Trophoblast cell (in vitro differentiated cells and primary cell): ENCODE data around the gene TCEA2.

Experiments
- DNase-seq, 2 donors: peaks; one replicate each; pipeline ENCODE4 v3.0.0-alpha.2; 2016
- H2AFZ ChIP-seq: 2 replicates; pipeline ENCODE4 v1.6.1; 2013; ENCODE audit warnings: low read length, moderate library complexity, mild to moderate bottlenecking; ENCODE audit not compliant: insufficient read depth, poor library complexity
- H2AK5ac ChIP-seq: 2 replicates; pipeline ENCODE4 v1.6.1; 2013; ENCODE audit warnings: mild to moderate bottlenecking, low read length
- H2BK120ac ChIP-seq: 2 replicates; pipeline ENCODE4 v1.6.1; 2013; ENCODE audit warnings: low read length, mild to moderate bottlenecking, moderate library complexity; ENCODE audit not compliant: insufficient read depth, poor library complexity
- H2BK12ac ChIP-seq: 2 replicates; pipeline ENCODE4 v1.6.1; 2013; ENCODE audit warnings: mild to moderate bottlenecking, low read length, moderate library complexity
- H2BK5ac ChIP-seq: 2 replicates; pipeline ENCODE4 v1.6.1; 2013; ENCODE audit warnings: low read length, low read depth, moderate library complexity, mild to moderate bottlenecking; ENCODE audit not compliant: poor library complexity
- H3K14ac ChIP-seq: 2 replicates; pipeline ENCODE4 v1.6.1; 2013; ENCODE audit warnings: mild to moderate bottlenecking, low read length
- H3K18ac ChIP-seq: 2 replicates; pipeline ENCODE4 v1.6.1; 2013; ENCODE audit warnings: mild to moderate bottlenecking, low read length
- H3K23ac ChIP-seq: 2 replicates; pipeline ENCODE4 v1.6.1; 2013; ENCODE audit warnings: low read length
- H3K27ac ChIP-seq: 2 replicates; pipeline ENCODE4 v1.5.1; 2013; ENCODE audit warnings: low read depth, mild to moderate bottlenecking, inconsistent platforms, low read length, moderate library complexity
- H3K27me3 ChIP-seq: 2 replicates; pipeline ENCODE4 v1.6.1; 2013; ENCODE audit warnings: inconsistent platforms, mild to moderate bottlenecking, low read length, moderate library complexity; ENCODE audit not compliant: insufficient read depth
- H3K36me3 ChIP-seq, 2 experiments: 1 replicate in 1 of 2; 2 replicates in 1 of 2; pipeline ENCODE4 v1.6.1; 2013; ENCODE audit warnings: low read length in 2 of 2, mild to moderate bottlenecking in 2 of 2, moderate library complexity in 1 of 2; ENCODE audit not compliant: insufficient read depth in 2 of 2, control insufficient read depth in 1 of 2
- H3K4ac ChIP-seq: 2 replicates; pipeline ENCODE4 v1.6.1; 2013; ENCODE audit warnings: low read depth, mild to moderate bottlenecking, low read length, moderate library complexity
- H3K4me1 ChIP-seq, 2 experiments: 1 replicate in 1 of 2; 2 replicates in 1 of 2; pipeline ENCODE4 v1.6.1; 2013; ENCODE audit warnings: low read length in 2 of 2, mild to moderate bottlenecking in 2 of 2, moderate library complexity in 1 of 2; ENCODE audit not compliant: insufficient read depth in 2 of 2, control insufficient read depth in 1 of 2
- H3K4me2 ChIP-seq: 2 replicates; pipeline ENCODE4 v1.6.1; 2013; ENCODE audit warnings: inconsistent platforms, mild to moderate bottlenecking, low read length, moderate library complexity
- H3K4me3 ChIP-seq: 2 replicates; pipeline ENCODE4 v1.5.1; 2013; ENCODE audit warnings: mild to moderate bottlenecking, low read depth, low read length, inconsistent platforms
- H3K79me1 ChIP-seq: one replicate; pipeline ENCODE4 v1.6.1; 2013; ENCODE audit warnings: low read length
- H3K79me2 ChIP-seq: 2 replicates; pipeline ENCODE4 v1.6.1; 2013; ENCODE audit warnings: low read length, mild to moderate bottlenecking; ENCODE audit not compliant: control insufficient read depth, insufficient read depth, poor library complexity
- H3K9ac ChIP-seq: 2 replicates; pipeline ENCODE4 v1.6.1; 2013; ENCODE audit warnings: mild to moderate bottlenecking, low read length
- H3K9me3 ChIP-seq: 2 replicates; pipeline ENCODE4 v1.6.1; 2013; ENCODE audit warnings: low read depth, mild to moderate bottlenecking, control low read depth, inconsistent platforms, low read length; ENCODE audit not compliant: insufficient read depth
- H4K12ac ChIP-seq: 2 replicates; pipeline ENCODE4 v1.6.1; 2013; ENCODE audit warnings: low read depth, mild to moderate bottlenecking, low read length, moderate library complexity
- H4K8ac ChIP-seq: 2 replicates; pipeline ENCODE4 v1.6.1; 2013; ENCODE audit warnings: low read depth, mild to moderate bottlenecking, low read length, moderate library complexity
- H4K91ac ChIP-seq: one replicate; pipeline ENCODE4 v1.6.1; 2013; ENCODE audit warnings: low read depth, mild to moderate bottlenecking, low read length, moderate library complexity
- WGBS: extraction: QIAGEN DNeasy Blood & Tissue Kit; methylation state at CpG from one replicate; pipeline ENCODE4 v1.1.7; 2013; ENCODE audit warnings: missing lambda C conversion rate; ENCODE audit not compliant: insufficient read length, insufficient coverage; ENCODE audit errors: extremely low coverage; 5-methylcytosine and 5-hydroxymethylcytosine counted together

Gene TCEA2

DNA sequence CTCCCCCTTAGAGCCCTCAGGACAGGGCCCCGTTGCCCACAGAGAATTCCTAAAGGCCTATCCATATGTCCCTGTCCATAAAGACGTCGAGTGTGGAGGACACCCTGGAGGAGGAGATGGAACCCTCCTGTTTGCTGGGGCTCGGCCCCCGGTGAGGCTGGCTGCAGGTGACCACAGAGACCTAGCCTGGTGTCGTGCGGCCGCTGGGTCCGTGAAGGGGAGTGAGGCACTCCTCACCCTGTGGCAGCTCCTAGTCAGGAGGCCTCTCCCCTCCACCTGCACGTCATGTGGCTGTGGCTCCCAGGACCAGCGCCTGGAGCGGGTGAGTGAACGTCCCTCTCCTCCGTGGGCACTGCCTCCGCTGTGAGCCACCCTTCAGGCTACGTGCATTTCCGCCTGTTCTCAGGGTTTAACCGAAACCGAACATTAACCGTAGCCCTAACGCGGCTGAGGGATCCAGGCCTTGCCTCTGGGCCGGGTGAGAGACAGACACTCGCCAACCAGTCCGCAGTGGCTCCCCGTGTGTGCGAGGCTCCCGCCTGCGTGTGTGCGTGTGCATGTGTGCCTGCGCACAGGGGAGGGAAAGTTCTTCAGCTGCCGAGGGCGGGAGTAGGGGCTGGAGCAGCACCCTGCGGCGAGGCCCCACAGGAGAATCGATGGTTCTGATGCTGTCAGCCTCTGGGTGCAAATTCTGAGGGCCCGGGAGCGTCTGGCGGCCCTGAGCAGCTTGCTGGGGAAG, 5.9 kb upstream of the TCEA2 start:
- H3K27ac ChIP-seq: no peak overlapping the region
- no peaks in the 10 kb centered on the region for H3K79me2 ChIP-seq
- no peaks in the 10 kb centered on the region for H3K9me3 ChIP-seq
- H3K79me1 ChIP-seq: peaks cover 16% of the 10 kb centered on the region
- H3K4ac ChIP-seq: no peak overlapping the region
- no peak overlapping the region for H4K12ac ChIP-seq
- H3K18ac ChIP-seq: no peak overlapping the region
- no peak overlapping the region for H3K14ac ChIP-seq
- H3K9ac ChIP-seq: no peak overlapping the region
- H3K23ac ChIP-seq: no peak overlapping the region
- H3K36me3 ChIP-seq: no peaks in the 10 kb centered on the region
- H3K4me1 ChIP-seq: peaks cover 20 to 33% of the 10 kb centered on the region in 2 experiments
- no peak overlapping the region for H2AFZ ChIP-seq
- H3K4me2 ChIP-seq: no peak overlapping the region
- peak overlapping the region; percentile 6 for H2AK5ac ChIP-seq
- H3K27me3 ChIP-seq: no peaks in the 10 kb centered on the region
- DNase-seq: no peak
- no peak overlapping the region for H2BK5ac ChIP-seq
- no peak overlapping the region for H4K8ac ChIP-seq
- H2BK120ac ChIP-seq: peak overlapping the region; percentile 20
- peak overlapping the region; percentile 70 for H2BK12ac ChIP-seq
- no CpG with 5 or more reads among the region's 39 CpGs for WGBS
- peak overlapping the region; percentile 41 for H4K91ac ChIP-seq
- no peak overlapping the region for H3K4me3 ChIP-seq

DNA sequence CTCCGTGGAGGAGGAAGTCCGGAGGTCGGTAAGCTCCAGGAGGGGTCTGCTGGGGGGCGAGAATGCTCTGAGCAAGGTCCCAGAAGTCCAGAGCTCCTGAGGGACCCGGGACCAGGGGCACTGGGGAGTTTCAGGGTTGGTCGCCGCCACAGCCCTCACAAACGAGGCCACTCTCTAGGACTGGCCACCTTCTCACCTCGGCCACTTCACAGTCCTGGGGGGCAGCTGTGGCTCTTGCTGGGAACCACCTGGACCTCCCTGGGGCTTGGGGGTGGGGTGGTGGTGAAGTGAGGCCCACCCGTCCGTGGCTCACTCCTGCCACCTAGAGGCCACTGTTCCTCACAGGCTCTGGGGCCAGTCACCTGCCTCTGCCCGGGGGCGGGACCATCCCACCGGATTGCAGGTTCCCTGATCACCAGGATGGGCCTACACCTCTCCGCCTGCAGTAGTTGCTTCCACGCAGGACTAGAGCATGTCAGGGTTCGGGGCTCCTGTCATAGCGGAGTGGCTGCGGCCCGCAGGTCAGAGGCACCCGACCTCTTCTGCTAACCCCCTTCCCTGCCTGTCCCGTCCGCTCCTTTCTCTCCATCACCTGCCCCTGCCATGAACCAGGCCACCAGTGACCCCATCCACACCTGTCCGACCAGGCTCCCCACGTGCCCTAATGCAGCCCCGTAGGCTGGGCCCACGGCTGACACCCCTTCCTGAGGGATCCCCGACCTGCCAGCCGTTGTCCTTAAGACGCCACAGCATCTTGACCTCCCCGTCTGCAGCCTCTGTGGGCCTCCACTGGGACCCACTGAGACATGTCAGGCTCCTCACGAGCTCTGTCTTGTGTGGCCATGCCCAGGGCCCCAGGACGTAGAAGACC, 5.1 kb upstream of the TCEA2 start:
- Histone ChIP-seq H3K4me2 (no peak overlapping the region), H2BK12ac (peak overlapping the region; percentile 70), H3K27ac (no peak overlapping the region), H3K4ac (no peak overlapping the region), H3K79me1 (peaks cover 20% of the 10 kb centered on the region), H4K91ac (peak overlapping the region; percentile 29), H4K12ac (peak overlapping the region; percentile 22), H2BK120ac (peak overlapping the region; percentile 11), H4K8ac (peak overlapping the region; percentile 47), H3K79me2 (peaks cover 4% of the 10 kb centered on the region), H3K4me1 (peaks cover 27 to 40% of the 10 kb centered on the region in 2 experiments), H3K36me3 (no peaks in the 10 kb centered on the region), H3K4me3 (no peak overlapping the region), H2AFZ (peak overlapping the region; percentile 48), H3K18ac (no peak overlapping the region), H2AK5ac (no peak overlapping the region), H3K9ac (no peak overlapping the region), H3K27me3 (no peaks in the 10 kb centered on the region), H3K23ac (no peak overlapping the region), H3K9me3 (no peaks in the 10 kb centered on the region), H2BK5ac (no peak overlapping the region), H3K14ac (no peak overlapping the region)
- no CpG with 5 or more reads among the region's 33 CpGs for WGBS
- peak; percentile 52 to 69 for DNase-seq

GRCh38 chr20:64058536-64058935, 4.5 kb upstream of the TCEA2 start:
- no peak overlapping the region for H4K91ac ChIP-seq
- H3K36me3 ChIP-seq: no peaks in the 10 kb centered on the region
- no peak overlapping the region for H3K4ac ChIP-seq
- no peak overlapping the region for H4K8ac ChIP-seq
- H3K4me1 ChIP-seq: peaks cover 27 to 40% of the 10 kb centered on the region in 2 experiments
- H3K27me3 ChIP-seq: no peaks in the 10 kb centered on the region
- DNase-seq: no peak
- no peak overlapping the region for H2AK5ac ChIP-seq
- no peaks in the 10 kb centered on the region for H3K9me3 ChIP-seq
- H3K18ac ChIP-seq: no peak overlapping the region
- H3K79me2 ChIP-seq: peaks cover 9% of the 10 kb centered on the region
- no peak overlapping the region for H3K4me3 ChIP-seq
- no peak overlapping the region for H3K27ac ChIP-seq
- WGBS: no CpG with 5 or more reads among the region's 12 CpGs
- H2BK12ac ChIP-seq: no peak overlapping the region
- H3K79me1 ChIP-seq: peaks cover 26% of the 10 kb centered on the region
- H4K12ac ChIP-seq: no peak overlapping the region
- H3K9ac ChIP-seq: no peak overlapping the region
- H3K23ac ChIP-seq: no peak overlapping the region
- H2BK120ac ChIP-seq: no peak overlapping the region
- H3K14ac ChIP-seq: no peak overlapping the region
- no peak overlapping the region for H2BK5ac ChIP-seq
- no peak overlapping the region for H3K4me2 ChIP-seq
- H2AFZ ChIP-seq: no peak overlapping the region

GRCh38 chr20:64062276-64062595, 762 bp upstream of the TCEA2 start:
- peak overlapping the region; percentile 71 for H3K4me2 ChIP-seq
- no peak overlapping the region for H2BK12ac ChIP-seq
- DNase-seq: no peak
- H3K79me2 ChIP-seq: peaks cover 12% of the 10 kb centered on the region
- H3K14ac ChIP-seq: peak overlapping the region; percentile 97
- peaks cover 15 to 22% of the 10 kb centered on the region in 2 experiments for H3K4me1 ChIP-seq
- H4K91ac ChIP-seq: peak overlapping the region; percentile 88
- H3K27ac ChIP-seq: peak overlapping the region; percentile 5
- no peak overlapping the region for H3K9ac ChIP-seq
- H2AK5ac ChIP-seq: peak overlapping the region; percentile 20
- no peaks in the 10 kb centered on the region for H3K9me3 ChIP-seq
- no peak overlapping the region for H3K23ac ChIP-seq
- H4K12ac ChIP-seq: peak overlapping the region; percentile 97
- H3K4ac ChIP-seq: peak overlapping the region; percentile 74
- no peaks in the 10 kb centered on the region for H3K36me3 ChIP-seq
- H3K4me3 ChIP-seq: peak overlapping the region; percentile 58
- peak overlapping the region; percentile 90 for H3K18ac ChIP-seq
- H4K8ac ChIP-seq: peak overlapping the region; percentile 100
- H2BK5ac ChIP-seq: peak overlapping the region; percentile 79
- WGBS: no CpG with 5 or more reads among the region's 5 CpGs
- peak overlapping the region; percentile 93 for H2AFZ ChIP-seq
- H3K79me1 ChIP-seq: peaks cover 12% of the 10 kb centered on the region
- H3K27me3 ChIP-seq: no peaks in the 10 kb centered on the region
- peak overlapping the region; percentile 93 for H2BK120ac ChIP-seq
